Gastrocnemius medialis (tissue), 4 donors: Measurements from ENCODE around the gene ZC2HC1B.

Experiments
- POLR2A ChIP-seq, 2 donors: fragments of 450-650 bp; IDR thresholded peaks; one replicate each; pipeline ENCODE4 v1.6.1; 2017; ENCODE audit warnings: antibody characterized with exemption in 2 of 2, mild to moderate bottlenecking in 2 of 2, moderate library complexity in 2 of 2
- TF ChIP-seq, protein P1 (sequence below), 5 experiments: fragments of 450-650 bp in 3 of 5; fragments of 200-600 bp in 2 of 5; sonication (generic) in 2 of 5; IDR thresholded peaks in 4 of 5; conservative IDR thresholded peaks in 1 of 5; 1 replicate in 4 of 5; 2 replicates in 1 of 5; pipeline ENCODE4 v1.5.1; 2016 to 2019; ENCODE audit warnings: antibody characterized with exemption in 5 of 5, mild to moderate bottlenecking in 3 of 5, moderate library complexity in 3 of 5

GRCh38 chr6:143902827-143903226 lies 38.6 kb downstream of the ZC2HC1B start:
- TF ChIP-seq, protein P1, sequence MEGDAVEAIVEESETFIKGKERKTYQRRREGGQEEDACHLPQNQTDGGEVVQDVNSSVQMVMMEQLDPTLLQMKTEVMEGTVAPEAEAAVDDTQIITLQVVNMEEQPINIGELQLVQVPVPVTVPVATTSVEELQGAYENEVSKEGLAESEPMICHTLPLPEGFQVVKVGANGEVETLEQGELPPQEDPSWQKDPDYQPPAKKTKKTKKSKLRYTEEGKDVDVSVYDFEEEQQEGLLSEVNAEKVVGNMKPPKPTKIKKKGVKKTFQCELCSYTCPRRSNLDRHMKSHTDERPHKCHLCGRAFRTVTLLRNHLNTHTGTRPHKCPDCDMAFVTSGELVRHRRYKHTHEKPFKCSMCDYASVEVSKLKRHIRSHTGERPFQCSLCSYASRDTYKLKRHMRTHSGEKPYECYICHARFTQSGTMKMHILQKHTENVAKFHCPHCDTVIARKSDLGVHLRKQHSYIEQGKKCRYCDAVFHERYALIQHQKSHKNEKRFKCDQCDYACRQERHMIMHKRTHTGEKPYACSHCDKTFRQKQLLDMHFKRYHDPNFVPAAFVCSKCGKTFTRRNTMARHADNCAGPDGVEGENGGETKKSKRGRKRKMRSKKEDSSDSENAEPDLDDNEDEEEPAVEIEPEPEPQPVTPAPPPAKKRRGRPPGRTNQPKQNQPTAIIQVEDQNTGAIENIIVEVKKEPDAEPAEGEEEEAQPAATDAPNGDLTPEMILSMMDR (IDR thresholded peaks at IDR 0.05 in 4 of 5, conservative IDR thresholded peaks at IDR 0.05 in 1 of 5): no peak
- no peak for TF ChIP-seq POLR2A (IDR thresholded peaks at IDR 0.05)
